HCT116 (cell line): ENCODE results near the gene SLC29A1.
"Not testable (repeated sequence)": the region's sequence is repeated elsewhere in the genome, so short reads cannot be mapped to it uniquely, and the experiment has no call there.

ENCODE experiments used
- CTCF ChIP-seq, 3 experiments: fragments of 200-600 bp in 1 of 3; sonication (generic) in 1 of 3; IDR thresholded peaks in 2 of 3; conservative IDR thresholded peaks in 1 of 3; 2 replicates each; pipeline ENCODE4 v1.5.1; 2012 to 2017; ENCODE audit warnings: low read depth in 2 of 3, low read length in 2 of 3, antibody characterized with exemption in 1 of 3, borderline replicate concordance in 1 of 3, control low read depth in 1 of 3, mild to moderate bottlenecking in 1 of 3, mixed read lengths in 1 of 3, mixed run types in 1 of 3, moderate library complexity in 1 of 3; ENCODE audit not compliant: insufficient read depth in 1 of 3
- EGR1 ChIP-seq: IDR thresholded peaks from 2 replicates; pipeline ENCODE4 v1.6.1; 2012; ENCODE audit warnings: low read depth
- ELF1 ChIP-seq: IDR thresholded peaks from 2 replicates; pipeline ENCODE4 v1.6.1; 2012; ENCODE audit warnings: low read depth, borderline replicate concordance
- EZH2 ChIP-seq: fragments of 200-600 bp; sonication (generic); IDR thresholded peaks from 2 replicates; pipeline ENCODE4 v1.6.1; 2017; ENCODE audit warnings: antibody characterized with exemption, mixed run types
- JUND ChIP-seq: IDR thresholded peaks from 2 replicates; pipeline ENCODE4 v1.6.1; 2012
- MAX ChIP-seq: IDR thresholded peaks from 2 replicates; pipeline ENCODE4 v1.6.1; 2012
- POLR2A ChIP-seq: IDR thresholded peaks from 2 replicates; pipeline ENCODE4 v1.7.0; 2011; ENCODE audit warnings: borderline replicate concordance; ENCODE audit not compliant: insufficient read depth, insufficient read length; ENCODE audit errors: extremely low read depth
- POLR2AphosphoS5 ChIP-seq: IDR thresholded peaks from 2 replicates; pipeline ENCODE4 v1.6.1; 2011; ENCODE audit warnings: mild to moderate bottlenecking, low read depth, low read length, moderate library complexity
- REST ChIP-seq: IDR thresholded peaks from 2 replicates; pipeline ENCODE4 v1.6.1; 2012; ENCODE audit warnings: low read depth
- SIN3A ChIP-seq: IDR thresholded peaks from 2 replicates; pipeline ENCODE4 v1.6.1; 2012; ENCODE audit warnings: low read depth
- TCF7L2 ChIP-seq: IDR thresholded peaks from 2 replicates; pipeline ENCODE4 v1.7.0; 2011; ENCODE audit warnings: borderline replicate concordance, inconsistent platforms; ENCODE audit not compliant: insufficient read depth, insufficient read length; ENCODE audit errors: extremely low read depth
- YY1 ChIP-seq: IDR thresholded peaks from 2 replicates; pipeline ENCODE4 v1.6.1; 2011; ENCODE audit warnings: low read length, low read depth, moderate library complexity, mild to moderate bottlenecking; ENCODE audit not compliant: insufficient replicate concordance; ENCODE audit errors: extremely low read depth
- ZNF274 ChIP-seq: fragments of 200-500 bp; sonication (Bioruptor generic); IDR thresholded peaks from 2 replicates; pipeline ENCODE4 v1.6.1; 2014; ENCODE audit warnings: mild to moderate bottlenecking, low read depth, low read length, inconsistent platforms

GRCh38 chr6:44231426-44231825, 8.0 kb downstream of the SLC29A1 start:
- TF ChIP-seq EZH2; EGR1; CTCF (IDR thresholded peaks at IDR 0.05 in 2 of 3, conservative IDR thresholded peaks at IDR 0.05 in 1 of 3; ENCODE audit: borderline replicate concordance in 1 of 3, insufficient read depth in 1 of 3, low read depth in 2 of 3, low read length in 2 of 3); POLR2A; JUND; MAX; TCF7L2; POLR2AphosphoS5; REST; ZNF274; YY1; ELF1; SIN3A: not testable (repeated sequence)
